Measurements from ENCODE around the gene DPM2.
A peak's percentile ranks its signal among the peaks of the same experiment; 100 is the strongest.

The DPM2 gene, protein sequence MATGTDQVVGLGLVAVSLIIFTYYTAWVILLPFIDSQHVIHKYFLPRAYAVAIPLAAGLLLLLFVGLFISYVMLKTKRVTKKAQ

DNA sequence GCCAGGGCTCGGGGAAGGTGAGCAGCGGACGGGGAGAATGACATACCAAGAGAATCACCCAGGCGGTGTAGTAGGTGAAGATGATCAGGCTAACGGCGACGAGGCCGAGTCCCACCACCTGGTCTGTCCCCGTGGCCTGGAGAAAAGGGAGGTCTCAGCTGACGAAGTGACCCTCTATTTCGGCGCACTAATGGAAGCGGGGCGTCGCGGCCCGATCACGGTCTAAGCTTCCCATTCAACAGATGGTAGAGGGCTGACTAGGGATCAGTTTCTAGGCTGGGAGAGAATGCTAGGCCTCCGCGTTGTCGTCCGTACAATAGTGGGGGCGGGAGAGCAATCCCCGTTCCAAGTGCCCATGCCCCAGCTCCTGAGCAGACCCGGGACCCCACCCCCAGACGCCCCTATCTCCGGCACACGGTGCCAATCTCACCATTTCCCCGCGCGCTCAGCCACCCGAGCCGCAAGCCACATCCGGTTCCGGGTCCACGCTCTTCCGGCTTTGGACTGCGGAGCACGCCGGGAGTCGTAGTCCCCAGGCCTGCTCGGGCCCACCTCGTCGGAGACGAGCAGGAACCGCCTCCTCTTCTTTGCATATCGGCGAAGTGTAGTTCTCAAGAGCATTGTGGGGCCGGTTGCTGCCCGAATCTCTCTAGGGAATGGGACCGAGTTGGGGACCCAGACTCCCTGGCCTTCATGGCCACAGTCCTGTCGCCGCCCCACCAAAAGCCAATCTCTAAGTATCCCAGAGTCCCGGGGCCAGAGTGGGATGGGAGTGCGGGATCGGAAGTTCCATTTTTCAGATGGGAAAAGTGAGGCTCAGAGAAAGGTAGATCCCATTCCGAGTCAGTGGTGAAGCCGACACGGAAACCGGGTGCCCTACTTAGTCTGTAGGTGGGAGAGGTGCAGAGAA lies at the start of gene DPM2:
TSS of gene DPM2 (minus strand) at position 467 of the 910 bp plus-strand sequence. CDS start at position 433, 34 bp downstream.
- peak; percentile 53 for DNase-seq

DNA sequence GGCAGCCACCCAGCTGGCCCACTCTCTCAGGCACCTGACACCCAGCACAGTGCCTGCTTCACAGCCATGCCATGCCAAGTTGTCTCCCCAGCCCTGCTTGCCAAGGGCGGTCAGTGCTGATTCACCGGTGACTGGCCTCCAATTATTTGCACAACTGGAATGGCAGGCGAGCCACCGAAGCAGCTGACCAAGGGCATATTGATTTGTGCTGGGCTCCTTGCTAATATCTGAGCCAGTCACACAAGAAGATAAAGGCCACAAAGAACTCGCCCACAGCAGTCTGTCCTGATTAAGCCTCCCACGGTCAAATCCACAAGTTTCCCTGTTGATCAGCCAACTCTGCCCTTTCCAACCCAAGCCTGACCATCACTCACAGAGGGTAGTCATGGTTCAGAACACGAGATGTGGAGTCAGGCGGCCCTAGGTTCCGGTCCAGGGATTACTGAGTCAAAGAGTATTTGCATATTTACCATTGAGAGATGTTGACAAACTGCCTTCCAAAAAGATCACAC lies 49.5 kb upstream of the DPM2 start:
- no peak for DNase-seq

DNA sequence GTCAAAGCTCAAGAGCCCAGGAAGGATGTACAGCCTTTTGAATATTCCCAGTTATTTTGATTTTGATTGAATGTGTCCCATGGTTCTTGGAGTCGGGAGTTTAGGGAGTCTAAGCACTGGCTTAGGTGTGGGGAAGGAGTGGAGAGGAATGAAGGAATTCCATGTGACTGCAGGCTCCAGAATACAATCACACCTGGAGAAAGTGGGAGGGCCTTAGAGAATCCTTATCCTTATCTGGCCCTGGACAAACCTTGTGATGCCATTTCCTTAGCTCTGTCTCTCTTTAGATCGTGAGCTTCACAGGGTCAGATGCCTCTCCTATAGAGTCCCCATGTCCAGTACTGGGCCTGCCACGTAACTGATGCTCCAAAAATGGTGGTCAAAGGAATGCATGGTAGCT lies 47.4 kb upstream of the DPM2 start:
- no peak for DNase-seq

DNA sequence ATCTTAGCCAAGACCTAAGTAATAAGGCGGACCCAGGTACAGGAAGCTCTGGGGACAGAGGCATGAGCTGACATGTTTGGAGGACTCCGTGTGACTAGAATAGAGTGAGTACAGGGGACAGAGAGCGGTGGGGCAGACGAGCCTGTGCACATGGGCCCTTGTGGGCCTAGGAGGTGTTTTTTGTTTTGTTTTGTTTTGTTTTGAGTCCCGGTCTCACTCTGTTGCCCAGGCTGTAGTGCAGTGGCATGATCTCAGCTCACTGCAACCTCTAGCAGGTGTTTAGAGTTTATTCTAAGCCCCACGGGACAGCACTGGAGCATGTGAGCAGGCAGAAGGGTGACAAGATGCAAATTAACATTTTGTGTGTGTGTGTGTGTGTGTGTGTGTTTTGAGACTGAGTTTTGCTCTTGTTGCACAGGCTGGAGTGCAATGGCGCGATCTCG lies 46.2 kb upstream of the DPM2 start:
- DNase-seq, result no peak

DNA sequence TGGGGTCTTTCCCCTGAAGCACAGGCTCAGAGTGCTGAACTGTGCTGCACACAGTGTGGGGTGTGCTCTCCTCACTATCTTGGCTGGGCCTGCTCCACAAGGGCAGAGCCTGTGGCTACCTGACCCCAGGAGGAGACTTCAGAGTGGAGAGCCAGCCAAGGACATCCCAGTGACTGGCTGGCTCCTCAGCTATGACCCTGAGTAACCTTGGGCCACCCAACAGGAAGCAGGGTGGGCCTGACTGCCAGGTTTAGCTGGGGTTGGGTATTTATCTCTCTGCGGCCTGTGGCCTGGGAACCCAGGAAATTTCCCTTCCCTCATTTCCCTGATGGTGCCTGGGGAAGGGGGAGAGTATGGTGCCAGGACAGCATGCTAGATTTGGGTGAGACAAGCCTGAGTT lies 45.3 kb upstream of the DPM2 start:
- no peak for DNase-seq

DNA sequence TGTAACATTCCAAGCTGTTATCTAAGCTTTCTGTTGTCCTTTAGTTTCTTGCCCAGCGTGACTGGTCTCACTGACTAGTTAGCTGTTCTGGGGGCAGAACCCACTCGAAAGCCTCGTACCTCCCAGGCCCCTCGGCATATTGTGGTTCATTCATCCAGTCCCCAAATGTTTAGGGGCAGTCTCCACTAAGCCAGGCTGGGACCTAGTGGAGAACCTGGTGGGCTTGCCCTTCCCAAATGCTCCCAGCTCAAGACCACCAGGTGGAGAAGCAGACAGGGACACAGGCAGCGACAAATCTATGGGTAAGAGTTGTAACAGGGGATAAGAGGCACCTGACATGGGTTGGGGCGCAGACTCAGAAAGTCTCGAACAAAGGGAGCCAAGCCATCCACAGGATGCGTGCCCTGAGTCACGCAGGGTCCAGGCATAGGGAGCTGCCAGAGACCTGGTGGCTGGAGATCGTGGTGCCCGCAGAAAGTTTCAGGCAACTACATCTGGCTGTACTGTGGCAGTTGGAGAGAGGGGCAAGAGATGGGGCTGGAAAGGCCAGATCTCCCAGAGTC lies 44.0 kb upstream of the DPM2 start:
- DNase-seq, result no peak

DNA sequence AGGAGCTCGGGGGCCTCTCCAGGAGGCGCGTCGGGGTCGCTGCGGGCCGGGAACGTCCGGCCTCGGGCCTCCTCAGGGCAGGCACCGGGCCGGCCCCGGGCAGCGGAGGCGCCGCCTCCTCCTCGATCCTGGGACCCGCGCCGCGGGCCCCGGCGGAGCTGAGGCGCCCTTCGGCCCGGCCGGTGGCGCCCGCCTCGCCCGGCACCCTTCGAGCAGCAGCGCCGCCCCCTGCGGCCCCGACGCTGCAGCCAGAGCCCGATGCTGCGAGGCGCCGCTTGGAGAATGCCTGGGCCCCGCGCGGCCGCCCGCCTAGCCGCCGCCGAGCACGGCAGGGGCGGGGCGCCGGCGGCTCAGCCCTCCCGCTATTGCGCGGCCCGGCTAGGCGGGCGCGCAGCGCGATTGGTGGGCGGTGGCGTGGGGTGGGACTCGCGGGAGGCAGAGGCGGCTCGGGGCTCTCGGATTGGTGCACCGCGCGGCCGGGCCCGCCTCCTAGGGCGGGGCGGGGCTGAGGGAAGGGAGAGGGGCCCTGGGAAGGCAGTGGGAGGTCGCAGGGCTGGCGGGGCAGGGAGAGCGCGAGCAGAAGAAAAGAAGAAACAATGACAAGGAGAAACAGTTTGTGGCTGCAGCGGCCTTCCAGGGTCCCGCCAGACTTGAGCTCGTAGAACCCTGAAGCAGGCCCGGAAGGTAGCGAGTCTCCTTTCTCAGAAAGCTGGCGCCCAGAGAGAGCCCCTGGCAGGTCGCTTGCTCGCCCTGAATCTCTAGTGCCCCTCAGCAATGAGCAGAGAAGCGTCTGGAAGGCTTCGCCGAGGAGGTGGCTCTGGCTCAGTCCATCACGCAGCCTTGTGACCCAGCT lies 43.3 kb upstream of the DPM2 start, which contains the start of gene EEIG1:
TSS of gene EEIG1 (minus strand) at position 284 of the 853 bp plus-strand sequence. CDS start 852 bp downstream, outside the sequence.
- DNase-seq, result peak; percentile 57

DNA sequence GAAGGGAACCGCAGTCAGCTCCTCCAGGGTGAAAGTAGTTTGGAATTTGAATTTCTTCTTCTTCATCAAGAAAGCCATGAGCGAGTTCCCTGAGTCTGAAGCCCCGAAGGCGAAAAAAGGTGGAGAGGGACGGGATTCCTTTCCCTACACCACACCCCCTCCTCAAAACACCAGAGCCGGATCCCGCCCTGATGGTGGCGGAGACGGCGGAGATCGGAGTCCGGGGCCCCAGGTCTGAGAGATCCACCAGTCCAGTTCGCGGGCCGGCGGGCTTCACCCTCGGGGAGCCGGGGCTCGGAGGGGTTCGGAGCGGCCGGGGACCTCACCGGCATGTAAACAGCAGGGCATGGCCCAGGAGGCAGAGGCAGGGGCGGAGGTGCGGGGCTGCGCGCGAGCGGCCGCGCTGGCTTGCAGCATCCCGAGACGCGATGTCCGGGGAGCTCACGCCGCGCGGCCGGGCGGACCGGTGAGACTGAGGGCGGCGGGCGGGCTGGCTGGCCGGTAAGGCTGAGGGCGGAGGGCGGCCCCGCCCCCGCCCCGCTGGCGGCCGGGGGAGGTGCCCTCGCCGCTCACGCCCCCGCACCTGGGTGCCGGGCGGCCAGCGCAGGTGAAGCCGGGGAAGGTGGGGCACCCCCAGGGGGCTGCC lies 42.5 kb upstream of the DPM2 start:
- DNase-seq, result no peak

DNA sequence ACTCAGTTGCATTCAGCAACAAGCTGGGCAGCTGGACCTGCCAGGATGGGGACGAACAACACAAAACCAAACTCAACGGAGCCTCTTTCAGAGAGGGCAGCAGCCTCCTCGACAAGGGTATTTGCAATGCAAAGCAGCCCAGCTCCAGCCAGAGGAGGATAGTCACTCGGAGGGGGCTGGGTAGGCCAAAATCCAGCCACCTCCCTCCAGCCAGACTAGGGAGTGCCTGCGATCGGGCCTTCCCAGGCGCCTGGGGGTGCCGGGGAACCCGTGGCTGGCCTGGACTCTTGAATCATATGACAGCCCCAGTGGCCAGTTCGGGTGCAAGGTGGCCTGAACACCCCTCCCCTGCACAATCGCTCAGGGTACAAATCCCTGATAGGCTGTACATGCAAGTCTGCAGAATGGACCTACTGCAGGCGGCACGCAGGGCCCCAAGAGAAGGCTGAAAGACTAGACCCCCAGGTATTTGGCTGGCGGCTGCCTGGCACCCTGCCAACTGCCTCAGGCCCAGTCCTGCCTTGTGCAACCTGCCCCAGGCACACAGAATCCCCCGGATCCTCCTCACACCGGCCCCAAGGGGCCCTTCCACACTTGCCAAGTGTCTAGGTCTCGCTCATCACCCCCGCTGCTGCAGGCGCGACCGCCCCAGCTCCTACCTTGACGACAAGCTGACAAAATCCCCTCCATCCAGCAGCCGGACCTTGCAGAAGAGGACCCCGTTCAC lies 41.8 kb upstream of the DPM2 start:
- no peak for DNase-seq

DNA sequence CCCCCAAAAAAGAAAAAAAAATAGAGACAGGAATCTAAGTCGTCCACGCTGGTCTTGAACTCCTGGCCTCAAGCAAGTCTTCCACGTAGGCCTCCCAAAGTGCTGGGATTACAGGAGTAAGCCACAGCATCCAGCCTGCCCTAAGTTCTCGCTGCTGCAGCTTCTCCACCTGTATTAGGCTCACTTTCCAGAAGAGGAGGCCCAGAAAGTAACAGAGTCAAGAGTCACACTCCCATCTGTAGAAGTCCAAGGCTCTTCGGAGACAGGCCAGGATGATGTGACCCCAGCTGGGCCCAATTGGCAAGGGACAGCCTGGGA lies 41.3 kb upstream of the DPM2 start:
- no peak for DNase-seq

DNA sequence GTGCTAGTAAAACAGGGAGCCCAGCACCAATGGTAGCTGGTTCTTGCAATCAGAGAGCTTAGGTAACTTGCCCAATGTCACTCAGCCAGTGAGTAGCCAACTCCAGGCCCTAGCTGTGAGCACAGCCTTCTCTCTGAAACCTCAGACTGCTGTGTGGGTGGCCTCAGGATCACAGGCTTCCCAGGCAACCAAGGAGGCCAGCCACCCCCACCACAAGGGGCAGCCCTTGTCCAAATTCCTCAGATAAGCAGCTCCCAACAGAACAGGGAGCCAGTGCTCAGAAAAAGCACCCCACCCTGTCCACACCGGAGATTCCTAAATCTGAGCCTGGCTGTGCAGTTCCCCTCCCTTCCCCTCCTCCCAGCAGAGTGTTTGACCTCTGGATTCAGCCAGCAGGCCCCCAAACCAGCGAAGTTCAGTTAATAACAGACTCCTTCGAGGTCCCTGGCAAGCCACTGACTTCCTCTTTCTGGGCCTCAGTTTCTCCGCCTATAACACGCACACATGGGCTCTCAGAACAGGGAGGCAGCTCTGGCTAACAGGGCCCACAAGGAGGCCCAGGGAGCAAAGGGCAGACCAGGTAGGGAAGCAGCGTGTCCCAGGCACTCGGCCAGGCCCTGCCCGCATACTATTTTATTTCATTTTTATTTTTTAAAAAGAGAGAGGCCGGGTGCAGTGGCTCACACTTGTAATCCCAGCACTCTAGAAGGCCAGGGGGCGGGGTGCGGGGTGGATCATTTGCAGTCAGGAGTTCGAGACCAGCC lies 40.4 kb upstream of the DPM2 start:
- no peak for DNase-seq

DNA sequence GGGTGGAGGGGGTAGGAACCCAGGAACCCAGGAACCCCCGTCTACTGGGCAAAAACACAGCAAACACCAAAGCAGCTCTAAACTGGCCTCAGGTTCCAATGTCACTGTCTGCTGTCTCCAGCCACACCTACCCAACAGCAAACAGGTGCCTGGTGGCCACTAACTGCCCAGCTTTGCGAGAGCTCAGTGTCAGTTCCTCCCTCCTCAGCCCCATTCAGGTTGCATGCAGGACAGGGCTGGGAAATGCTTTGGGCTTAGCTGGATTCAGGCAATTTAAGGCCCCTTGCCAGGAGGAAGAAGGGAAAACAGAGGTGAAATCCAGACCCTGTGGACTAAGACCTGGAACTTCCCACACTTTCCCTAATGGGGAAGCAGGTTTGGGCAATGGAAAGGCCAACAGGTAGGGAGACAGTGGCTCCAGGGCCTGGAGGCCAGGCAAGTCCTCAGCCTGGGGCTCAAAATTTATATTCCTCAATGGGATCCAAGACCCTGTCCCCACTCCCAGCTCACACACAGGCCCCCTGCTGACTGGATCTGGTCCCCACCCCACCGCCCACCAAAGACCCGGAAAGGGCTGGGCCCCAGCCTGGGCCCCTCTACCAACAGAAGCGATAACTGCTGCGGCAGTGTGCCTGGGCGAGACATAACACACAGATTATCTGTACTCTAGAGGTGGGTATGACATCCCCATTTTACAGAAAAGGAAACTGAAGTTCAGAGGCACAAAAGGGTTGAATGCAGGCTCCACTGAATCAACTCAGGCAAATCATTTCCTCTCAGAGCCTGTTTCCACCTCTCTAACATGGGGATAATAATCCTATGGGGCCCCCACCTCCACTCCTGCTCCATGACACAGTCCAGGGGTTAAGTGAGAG lies 39.6 kb upstream of the DPM2 start:
- DNase-seq, result no peak

DNA sequence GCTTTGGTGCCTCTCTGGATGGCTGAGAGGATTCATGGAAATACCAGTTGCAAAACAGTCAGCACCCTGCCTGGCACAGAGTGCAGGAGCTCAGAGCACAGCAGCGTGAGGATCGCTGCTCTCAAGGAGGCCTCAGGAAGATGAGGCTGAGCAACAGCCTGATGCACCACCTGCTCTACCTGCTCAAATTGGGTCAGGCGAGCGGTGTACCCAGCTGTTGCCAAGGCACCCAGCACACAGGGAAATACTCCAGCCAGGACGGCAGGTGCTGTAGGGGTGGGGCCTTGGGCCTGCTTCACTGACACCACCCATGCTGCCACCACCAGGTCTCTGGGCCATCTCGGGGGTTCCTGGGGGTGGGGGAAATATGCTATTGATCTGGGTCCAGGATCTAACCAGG lies 38.8 kb upstream of the DPM2 start:
- no peak for DNase-seq

DNA sequence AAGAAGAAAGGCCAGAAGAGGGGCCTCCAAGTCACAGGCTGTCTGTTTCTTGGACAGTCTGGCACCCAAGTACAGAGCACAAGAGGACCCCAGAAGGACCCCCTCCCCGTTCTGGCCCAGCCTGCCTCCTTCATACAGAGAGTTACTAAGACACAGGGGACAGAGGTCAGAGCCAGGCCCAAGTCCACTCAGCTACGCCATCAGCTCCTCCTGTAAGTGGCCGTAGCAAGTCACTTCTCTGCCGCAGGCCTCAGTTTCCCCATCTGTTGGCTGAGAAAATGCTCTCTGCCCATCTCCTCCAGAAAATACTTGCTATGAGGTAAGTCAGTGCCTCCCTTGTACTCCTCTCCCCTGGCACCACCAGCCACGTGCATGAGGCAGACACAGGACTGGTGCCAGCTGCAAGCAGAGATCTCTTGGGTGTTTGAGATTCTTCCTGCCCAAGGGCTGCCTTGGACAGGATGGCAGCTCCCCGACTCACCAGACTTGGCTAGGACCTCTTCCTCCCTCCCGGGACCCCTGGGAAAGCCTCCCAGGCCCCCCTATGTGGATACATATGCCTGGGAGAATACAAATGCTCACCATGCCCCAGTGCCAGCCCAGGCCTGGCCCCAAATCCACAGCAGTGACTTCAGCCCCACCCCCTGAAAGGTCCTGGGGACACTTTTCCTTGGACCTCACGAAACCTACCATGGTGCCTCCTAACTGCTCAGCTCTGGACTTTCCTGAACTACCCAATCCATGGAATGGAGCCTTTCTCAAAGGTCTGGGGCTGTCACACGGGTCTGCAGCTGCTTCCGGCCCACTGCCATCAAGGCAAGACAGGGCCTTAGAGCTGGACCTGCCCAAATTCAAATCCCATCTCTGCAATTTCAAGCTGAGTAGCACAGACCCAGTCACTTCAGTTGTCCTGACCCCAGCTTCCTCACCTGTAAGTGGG lies 38.0 kb upstream of the DPM2 start:
- DNase-seq, result no peak

DNA sequence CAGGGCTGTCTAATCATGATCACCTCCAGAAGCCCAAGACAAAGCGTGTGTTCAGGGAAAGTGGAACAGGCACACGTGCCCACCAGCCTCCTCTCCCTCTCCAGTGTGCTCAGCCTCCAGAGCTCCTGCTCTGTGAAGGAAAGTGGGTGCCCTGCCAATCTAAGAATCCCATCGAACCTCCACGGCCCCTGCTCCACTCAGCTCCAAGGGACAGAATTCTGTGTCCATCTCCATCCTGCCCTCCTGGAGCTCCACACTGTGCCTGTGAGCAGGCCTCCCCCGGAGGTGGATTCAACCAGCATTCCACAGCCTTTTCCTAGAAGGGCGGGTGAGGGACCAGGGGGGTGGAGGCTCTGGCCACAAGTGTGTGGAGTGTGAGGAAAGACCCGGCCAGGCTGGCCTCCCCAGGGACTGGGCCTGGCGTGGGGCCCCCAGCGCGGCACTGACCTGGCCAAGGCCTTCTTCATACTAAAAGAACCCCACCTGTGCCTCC lies 37.2 kb upstream of the DPM2 start:
- no peak for DNase-seq

DNA sequence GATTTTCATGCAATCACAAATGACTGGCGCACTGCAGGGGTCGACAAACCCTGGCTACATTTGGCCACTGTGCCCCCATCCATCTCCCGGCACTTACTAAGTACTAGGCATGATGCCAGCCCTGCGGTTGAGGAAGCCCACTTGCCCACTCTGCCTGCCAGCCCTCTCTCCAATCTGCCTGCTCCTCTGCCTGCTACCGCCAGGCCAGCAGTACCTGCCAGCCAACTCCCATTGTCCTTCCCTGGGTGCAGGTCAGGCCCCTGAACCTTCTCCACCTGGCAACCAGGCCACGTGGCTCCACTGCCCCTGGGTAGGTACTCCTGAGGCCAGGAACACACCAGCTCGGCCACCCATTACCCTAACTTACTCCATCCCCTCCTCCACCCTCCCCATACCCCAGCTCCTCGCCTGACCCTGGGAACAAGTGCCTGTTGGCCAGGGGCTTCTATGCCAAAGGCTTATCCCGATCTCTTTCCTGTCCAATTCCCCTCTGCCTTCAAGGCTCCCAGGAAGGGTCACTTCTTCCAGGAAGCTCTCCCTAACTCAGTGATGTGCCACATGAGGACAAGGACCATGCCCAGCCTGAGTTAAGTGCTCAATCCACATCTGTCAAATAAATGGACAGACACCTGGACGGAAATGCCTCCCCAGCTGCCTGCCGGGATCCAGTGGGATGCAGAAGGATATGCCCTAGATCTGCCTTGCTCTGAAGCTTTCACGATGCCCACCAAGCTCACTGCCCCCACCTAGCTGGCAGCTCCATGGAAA lies 36.5 kb upstream of the DPM2 start:
- DNase-seq, result no peak

DNA sequence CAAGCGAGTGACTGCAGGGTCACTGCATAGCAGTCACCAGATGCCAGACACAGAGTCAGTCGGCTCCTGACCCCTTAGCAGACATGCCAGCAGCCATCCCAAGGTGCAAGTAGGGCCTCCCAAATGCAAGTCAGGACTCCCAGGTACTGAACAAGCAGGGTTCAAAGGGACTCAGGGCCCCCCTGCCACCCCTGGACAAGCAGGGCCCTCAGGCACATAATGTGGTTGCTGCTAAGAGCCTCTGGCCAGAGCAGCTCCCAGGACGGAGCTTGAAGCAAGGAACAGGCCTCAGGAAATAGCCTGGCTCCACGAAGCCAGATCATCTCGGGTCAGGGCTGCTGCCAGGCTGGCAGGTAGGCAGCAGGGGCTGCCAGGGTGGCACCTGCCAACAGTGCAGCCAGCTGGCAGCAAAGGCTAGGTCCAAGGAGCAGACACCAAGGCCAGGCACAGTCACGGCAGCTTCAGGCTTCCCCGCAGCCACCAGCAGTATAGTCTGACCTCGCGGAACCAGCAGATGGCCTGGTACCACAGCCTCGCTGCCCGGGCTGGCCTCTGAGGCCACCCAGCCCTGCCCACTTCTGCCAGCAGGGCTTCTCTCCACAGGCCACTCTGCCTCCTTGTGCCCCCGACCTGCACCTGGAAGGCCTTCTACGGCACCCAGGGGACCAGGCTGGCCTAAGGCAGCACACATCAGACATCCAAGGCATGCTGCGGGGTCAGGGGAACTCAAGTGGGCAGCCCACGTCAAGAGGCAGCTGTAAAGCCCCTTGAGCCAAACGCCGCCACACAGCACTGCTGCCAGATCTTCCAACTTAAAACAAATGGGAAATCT lies 35.7 kb upstream of the DPM2 start:
- DNase-seq, result no peak
